HG02943 (cell line): ENCODE data around the gene TRIP11.

Experiments
- ATAC-seq: cut with Tn5 transposase; IDR thresholded peaks from one replicate; pipeline ENCODE4 v1.9.1; 2021; ENCODE audit warnings: mild to moderate bottlenecking, low read depth, moderate library complexity; ENCODE audit not compliant: unreplicated experiment

Gene TRIP11

GRCh38 chr14:91961297-91962220, 78.3 kb downstream of the TRIP11 start:
- ATAC-seq: no peak

GRCh38 chr14:91957876-91958313, 82.0 kb downstream of the TRIP11 start:
- no peak for ATAC-seq

DNA sequence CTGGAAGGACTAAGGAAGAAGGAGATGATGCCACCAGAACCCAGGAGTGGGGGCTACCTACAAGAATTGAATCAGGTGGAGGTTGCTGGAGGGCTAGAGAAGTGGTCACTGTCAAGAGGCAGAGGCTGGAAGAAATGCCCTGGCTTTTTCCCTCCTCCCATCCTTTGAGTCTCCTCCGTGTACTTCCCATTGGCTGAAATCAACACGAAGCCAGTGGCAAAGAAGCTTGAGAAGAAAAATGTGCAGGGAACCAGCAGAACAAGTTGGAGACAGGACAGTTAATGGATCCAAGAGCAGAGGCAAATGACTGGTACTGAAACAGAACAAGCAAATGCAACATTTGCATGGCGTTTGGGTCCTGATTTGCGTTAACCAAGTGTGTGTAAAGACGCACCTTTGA, 83.2 kb downstream of the TRIP11 start:
- no peak for ATAC-seq

DNA sequence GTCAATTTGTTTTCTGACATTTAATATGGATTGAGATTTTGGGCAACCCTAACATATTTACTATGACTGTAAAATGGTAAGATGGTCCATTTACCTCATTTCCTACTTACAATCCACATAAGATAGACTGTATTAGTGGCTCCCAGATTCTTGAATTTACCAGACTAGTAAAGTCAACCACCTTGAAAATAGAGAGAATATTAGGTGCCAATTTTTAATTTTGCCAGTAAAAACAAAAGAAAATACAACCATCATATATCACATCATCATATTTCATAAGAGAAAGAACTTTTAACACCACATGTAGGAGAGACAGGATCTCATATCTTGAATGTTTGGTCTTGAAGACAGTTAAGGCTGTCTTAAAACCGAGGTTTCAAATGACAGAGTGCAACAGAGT, 84.7 kb downstream of the TRIP11 start:
- no peak for ATAC-seq

GRCh38 chr14:91953170-91953985, 86.5 kb downstream of the TRIP11 start:
- ATAC-seq: no peak

DNA sequence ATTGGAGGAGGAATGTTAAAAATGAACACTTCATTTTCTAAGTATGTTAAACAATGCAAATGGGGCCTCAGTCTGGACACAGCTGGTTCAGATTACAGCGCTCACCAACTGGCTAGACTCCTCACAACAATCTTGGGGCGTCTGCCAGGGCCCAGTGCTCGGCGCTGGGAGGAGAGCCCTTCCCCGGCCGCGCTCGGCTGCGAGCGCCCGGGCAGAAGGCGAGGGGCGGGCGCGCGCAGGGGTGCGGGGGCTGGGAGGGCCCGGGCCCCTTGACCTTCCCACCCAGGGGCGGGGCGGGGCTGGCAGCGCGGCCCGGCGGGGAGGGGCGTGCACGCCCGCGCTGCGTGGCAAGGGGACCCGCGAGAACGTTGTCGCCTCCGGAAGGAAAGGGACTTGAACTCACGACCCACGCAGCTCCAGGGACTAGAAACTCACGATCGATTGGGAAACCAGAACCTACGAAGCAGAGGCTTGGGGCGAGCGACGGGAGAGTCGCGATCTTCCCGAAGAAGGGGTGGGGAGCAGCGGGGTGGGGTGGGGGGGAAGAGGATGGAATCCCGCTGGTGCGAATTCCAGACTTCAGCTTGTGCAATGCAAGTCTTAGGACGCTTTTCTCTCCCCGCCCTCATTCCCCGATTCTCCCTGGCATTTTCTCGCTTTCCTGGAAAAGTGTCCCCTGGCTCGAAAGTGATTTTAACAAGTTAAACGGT, 92.2 kb downstream of the TRIP11 start, which contains the start of gene FBLN5:
Gene FBLN5, minus strand, starts transcription at position 220 of the 710 bp plus-strand sequence. CDS start 465 bp downstream, outside the sequence.
- ATAC-seq: no peak

GRCh38 chr14:91946622-91947474, 93.0 kb downstream of the TRIP11 start:
- ATAC-seq: no peak

DNA sequence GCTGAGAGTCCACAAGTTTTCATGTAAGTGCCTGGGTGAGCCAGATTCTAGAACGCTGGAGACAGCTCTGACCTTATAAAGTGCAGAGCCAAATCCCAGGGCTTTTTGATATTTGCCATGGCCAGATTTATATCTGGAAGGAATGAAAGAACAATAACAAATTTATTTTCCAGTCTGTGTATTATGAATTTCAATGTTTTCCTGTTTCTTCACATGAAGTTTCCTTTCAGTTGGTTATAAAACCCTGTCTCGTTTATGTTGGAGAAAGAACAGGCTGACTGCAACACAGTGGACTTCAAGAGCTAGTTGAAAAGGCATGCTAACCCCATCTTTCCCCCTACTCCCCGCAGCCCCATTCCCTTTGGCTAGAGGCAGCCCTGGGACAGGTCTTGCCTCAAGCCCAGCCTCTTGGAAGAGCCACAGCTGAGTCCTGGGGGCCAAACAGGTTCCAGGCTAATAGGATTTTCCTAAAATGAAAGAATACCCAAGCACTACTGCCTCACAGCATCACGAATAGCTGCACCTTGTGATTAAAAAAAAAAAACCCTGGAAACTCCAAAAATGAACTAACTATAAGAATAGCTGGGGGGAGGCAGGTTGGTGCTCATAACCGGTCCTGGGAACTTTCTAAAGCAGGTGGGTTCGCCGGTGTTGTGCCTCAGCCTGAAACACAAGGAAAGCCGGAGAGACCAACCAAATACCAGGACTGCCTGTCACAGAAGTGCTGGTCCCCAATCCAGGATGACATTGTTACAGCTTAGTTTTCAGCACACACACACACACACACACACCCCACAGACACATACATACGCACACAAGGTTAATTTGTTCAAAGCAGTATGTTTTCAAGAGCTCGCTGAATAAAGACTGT, 93.9 kb downstream of the TRIP11 start:
- no peak for ATAC-seq

GRCh38 chr14:91942946-91943345, 96.9 kb downstream of the TRIP11 start:
- no peak for ATAC-seq

DNA sequence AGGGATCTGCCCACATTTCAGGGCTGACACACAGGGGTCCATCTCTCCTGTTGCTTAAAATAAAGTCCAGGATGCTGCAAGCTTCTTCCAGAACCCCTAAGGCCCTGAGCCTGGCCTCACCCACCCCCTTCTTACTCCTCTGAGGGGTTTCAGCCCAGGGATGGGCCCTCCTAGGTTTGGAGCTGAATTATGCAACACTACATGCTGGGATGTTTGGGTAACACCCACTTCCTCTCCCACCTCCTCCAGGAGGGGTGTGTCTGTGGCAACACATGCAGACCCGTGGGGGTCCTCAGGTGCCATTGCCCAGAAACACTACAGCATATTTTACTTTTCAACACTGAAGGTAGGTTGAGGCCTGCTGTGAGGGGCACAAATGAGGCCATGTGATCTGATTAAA, 97.7 kb downstream of the TRIP11 start:
- no peak for ATAC-seq

GRCh38 chr14:91940209-91940608, 99.7 kb downstream of the TRIP11 start:
- ATAC-seq: no peak

GRCh38 chr14:91935586-91935985, 104.3 kb downstream of the TRIP11 start:
- ATAC-seq: no peak

- no peak for ATAC-seq
These were observed 105.1 kb downstream of the TRIP11 start for GRCh38 chr14:91934554-91935285.

- no peak for ATAC-seq
These were observed 108.3 kb downstream of the TRIP11 start for GRCh38 chr14:91931478-91932088.

DNA sequence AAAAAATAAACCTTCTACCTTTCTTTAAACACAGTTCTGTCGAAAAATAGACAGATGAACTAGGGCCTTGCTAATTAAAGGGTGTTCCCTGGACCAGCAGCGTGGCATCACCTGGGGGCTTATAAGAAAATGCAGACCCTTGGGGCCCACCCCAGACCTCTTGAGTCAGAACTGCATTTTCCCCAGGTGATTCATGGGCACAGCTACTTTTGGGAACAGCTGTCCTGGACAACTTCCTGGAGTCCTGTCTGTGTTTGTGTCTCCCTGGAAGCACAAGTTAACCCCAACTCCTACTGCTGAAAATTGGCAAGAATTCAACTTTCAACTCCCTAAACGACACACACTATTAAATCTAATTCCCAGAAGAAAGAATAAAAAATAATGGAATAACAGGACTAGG, 110.2 kb downstream of the TRIP11 start:
- ATAC-seq: no peak

- no peak for ATAC-seq
These were observed 112.1 kb downstream of the TRIP11 start for GRCh38 chr14:91927800-91928199.

GRCh38 chr14:91927191-91927590, 112.7 kb downstream of the TRIP11 start:
- ATAC-seq: no peak
